Mesodermal cell (in vitro differentiated cells): ENCODE measurements around the gene STK25.
"Not testable (repeated sequence)": the region's sequence is repeated elsewhere in the genome, so short reads cannot be mapped to it uniquely, and the experiment has no call there.

Experiments
- H3K27ac ChIP-seq: 2 replicates; pipeline ENCODE4 v1.7.0; 2013; ENCODE audit warnings: mild to moderate bottlenecking, low read depth, low read length, moderate library complexity; ENCODE audit not compliant: severe bottlenecking
- H3K36me3 ChIP-seq: 2 replicates; pipeline ENCODE4 v1.7.1; 2013; ENCODE audit warnings: mild to moderate bottlenecking, low read length, moderate library complexity; ENCODE audit not compliant: control insufficient read depth, insufficient read depth
- H3K4me1 ChIP-seq: one replicate; pipeline ENCODE4 v1.7.1; 2013; ENCODE audit warnings: mild to moderate bottlenecking, low read length; ENCODE audit not compliant: insufficient read depth, control insufficient read depth, poor library complexity, severe bottlenecking
- H3K4me3 ChIP-seq: 2 replicates; pipeline ENCODE4 v1.7.0; 2013; ENCODE audit warnings: low read length, control low read depth, mild to moderate bottlenecking; ENCODE audit not compliant: insufficient read depth, poor library complexity, severe bottlenecking; ENCODE audit errors: extremely low read depth
- H3K9me3 ChIP-seq: 2 replicates; pipeline ENCODE4 v1.7.1; 2013; ENCODE audit warnings: mild to moderate bottlenecking, low read length, moderate library complexity; ENCODE audit not compliant: control insufficient read depth
- WGBS, 2 experiments: methylation state at CpG; one replicate each; pipeline ENCODE4 v1.1.5; 2013; ENCODE audit warnings: missing lambda C conversion rate in 2 of 2; ENCODE audit not compliant: insufficient coverage in 2 of 2; 5-methylcytosine and 5-hydroxymethylcytosine counted together

The STK25 gene

GRCh38 chr2:241458687-241459086 lies 49.7 kb downstream of the STK25 start:
- Histone ChIP-seq H3K36me3 (no peaks in the 10 kb centered on the region), H3K9me3 (no peaks in the 10 kb centered on the region), H3K4me1 (no peaks in the 10 kb centered on the region), H3K4me3 (no peak overlapping the region), H3K27ac (no peak overlapping the region)
- 92 to 94% methylated on average over 5 of the region's 5 CpGs for WGBS, 2 experiments

DNA sequence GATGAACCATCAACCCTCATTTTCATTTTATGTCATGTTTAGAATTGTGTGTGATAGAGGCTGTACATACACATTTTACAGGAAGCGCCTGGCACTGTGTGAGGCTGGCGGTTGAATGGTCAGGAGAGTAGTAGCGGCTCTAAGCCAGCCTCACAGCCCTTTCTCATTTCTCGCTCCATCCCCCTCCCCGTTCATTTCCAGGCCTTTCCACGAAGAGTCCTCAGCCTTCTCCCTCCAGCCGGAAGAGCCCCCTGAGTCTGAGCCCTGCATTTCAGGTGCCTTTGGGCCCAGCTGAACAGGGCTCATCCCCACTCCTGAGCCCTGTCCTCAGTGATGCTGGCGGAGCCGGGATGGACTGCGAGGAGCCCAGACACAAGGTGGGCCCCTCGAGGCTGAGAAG lies 51.8 kb downstream of the STK25 start:
- 82 to 89% methylated on average over 7 to 10 of the region's 11 CpGs for WGBS, 2 experiments

DNA sequence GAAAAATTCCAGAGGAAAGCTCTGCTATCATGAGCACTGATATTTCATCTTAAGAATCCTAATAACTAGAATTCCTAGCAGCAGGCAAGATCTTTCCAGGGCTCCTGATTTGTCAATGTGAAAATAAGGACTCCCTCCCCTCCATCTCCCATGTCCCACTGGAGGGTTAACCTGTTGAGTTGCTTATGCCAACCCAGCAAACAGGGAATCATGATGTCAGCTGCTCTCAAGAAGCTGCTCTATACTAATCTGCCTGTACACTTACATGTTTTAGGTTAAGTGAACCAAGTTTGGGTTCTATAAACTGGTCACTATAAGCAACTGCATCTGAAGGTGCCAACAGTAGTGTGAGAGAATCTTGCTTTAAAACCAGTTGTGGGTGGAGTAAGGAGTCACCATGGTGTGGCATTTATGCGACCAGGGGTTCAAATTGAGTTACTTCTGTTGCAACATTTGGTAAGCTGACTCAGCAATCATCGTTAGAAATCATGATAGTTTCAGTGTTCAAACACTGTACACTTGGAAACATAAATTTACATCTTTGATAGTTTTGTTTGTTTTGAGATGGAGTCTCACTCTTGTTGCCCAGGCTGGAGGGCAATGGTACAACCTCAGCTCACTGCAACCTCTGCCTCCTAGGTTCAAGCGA lies 53.4 kb downstream of the STK25 start:
- Histone ChIP-seq H3K36me3 (no peaks in the 10 kb centered on the region), H3K27ac (no peak overlapping the region), H3K9me3 (no peaks in the 10 kb centered on the region), H3K4me1 (no peaks in the 10 kb centered on the region), H3K4me3 (no peak overlapping the region)
- WGBS, 2 experiments = 83 to 100% methylated on average over 1 to 3 of the region's 3 CpGs

More for the DNA sequence above, 51.8 kb downstream of the STK25 start:
- no peak overlapping the region for H3K27ac ChIP-seq
- H3K36me3 ChIP-seq = no peaks in the 10 kb centered on the region
- no peaks in the 10 kb centered on the region for H3K9me3 ChIP-seq
- H3K4me3 ChIP-seq = no peak overlapping the region
- no peaks in the 10 kb centered on the region for H3K4me1 ChIP-seq

GRCh38 chr2:241453919-241454318 lies 54.5 kb downstream of the STK25 start:
- H3K4me1 ChIP-seq, H3K9me3 ChIP-seq, H3K4me3 ChIP-seq, H3K27ac ChIP-seq, H3K36me3 ChIP-seq: not testable (repeated sequence)
- 92 to 94% methylated on average over 4 to 8 of the region's 9 CpGs for WGBS, 2 experiments

DNA sequence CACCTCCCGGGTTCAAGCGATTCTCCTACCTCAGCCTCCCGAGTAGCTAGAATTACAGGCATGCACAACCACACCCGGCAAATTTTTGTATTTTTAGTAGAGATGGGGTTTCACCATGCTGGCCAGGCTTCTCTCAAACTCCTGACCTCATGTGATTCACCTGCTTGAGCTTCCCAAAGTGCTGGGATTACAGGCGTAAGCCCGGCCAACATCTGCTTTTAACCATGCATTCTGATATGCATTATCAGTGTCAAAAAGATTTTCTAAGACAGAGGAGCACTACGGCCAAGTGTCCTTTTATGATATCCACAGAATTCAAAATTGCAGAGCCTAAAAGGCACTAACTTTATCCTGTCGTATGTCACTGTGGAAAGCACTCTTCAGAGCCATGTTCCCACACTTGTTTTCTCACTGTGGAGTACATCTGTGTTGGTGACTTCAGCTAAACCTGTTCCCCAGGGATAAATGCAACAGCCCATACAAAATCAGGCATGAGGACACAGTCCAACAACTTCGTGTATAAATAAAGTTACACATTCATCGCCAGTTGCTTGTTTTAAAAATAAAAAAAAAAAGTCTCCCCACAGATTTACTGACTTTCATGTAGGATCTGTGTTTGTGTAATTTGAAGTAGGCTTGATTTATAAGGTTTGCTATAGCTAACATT lies 56.4 kb downstream of the STK25 start:
- Histone ChIP-seq H3K4me1 (no peaks in the 10 kb centered on the region), H3K4me3 (no peak overlapping the region), H3K36me3 (peaks cover 3% of the 10 kb centered on the region), H3K9me3 (no peaks in the 10 kb centered on the region), H3K27ac (no peak overlapping the region)
- WGBS, 2 experiments = 94 to 95% methylated on average over 4 to 5 of the region's 10 CpGs

DNA sequence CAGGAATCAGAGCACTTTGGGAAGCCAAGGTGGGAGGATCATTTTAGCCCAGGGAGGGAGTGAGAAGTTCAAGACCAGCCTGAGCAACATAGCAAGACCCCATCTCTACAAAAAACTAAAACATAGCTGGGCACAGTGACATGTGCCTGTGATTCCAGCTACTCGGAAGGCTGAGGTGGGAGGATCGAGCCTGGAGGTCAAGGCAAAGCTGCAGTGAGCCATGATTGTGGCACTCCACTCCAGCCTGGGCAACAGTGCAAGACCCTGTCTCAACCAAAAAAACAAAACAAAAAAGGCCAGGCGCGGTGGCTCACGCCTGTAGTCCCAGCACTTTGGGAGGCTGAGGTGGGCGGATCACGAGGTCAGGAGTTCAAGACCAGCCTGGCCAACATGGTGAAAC lies 58.3 kb downstream of the STK25 start:
- H3K4me3 ChIP-seq, H3K36me3 ChIP-seq, H3K9me3 ChIP-seq, H3K27ac ChIP-seq, H3K4me1 ChIP-seq: not testable (repeated sequence)
- 81 to 88% methylated on average over 2 to 5 of the region's 7 CpGs for WGBS, 2 experiments

DNA sequence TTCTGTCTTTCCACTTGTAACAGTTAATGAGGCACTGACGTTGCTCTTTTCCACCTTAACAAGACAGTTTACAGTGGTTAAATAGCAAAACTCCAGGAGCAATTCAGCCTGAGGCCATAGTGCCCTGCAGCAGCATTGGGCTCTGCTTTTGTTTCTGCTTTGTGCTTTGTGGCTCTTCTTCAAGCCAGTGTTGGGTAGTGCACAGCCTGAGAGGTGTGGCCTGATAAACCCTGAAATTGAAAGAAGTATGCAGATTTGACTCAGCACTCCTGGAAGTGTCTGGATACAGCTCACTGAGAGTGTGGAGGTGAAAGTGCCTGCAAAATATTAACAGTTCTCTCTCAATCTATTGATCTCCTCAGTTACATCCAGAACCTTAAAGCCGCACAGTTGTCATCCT lies 63.0 kb downstream of the STK25 start:
- no peak overlapping the region for H3K27ac ChIP-seq
- peaks cover 51% of the 10 kb centered on the region for H3K36me3 ChIP-seq
- H3K4me1 ChIP-seq = no peaks in the 10 kb centered on the region
- H3K4me3 ChIP-seq = no peak overlapping the region
- 80 to 92% methylated on average over 2 of the region's 2 CpGs for WGBS, 2 experiments
- H3K9me3 ChIP-seq = no peaks in the 10 kb centered on the region

GRCh38 chr2:241443486-241444223 lies 64.7 kb downstream of the STK25 start:
- H3K4me1 ChIP-seq = no peaks in the 10 kb centered on the region
- H3K27ac ChIP-seq = no peak overlapping the region
- no peaks in the 10 kb centered on the region for H3K9me3 ChIP-seq
- H3K36me3 ChIP-seq = peaks cover 68% of the 10 kb centered on the region
- WGBS, 2 experiments = 97 to 100% methylated on average over 2 to 6 of the region's 6 CpGs
- H3K4me3 ChIP-seq = no peak overlapping the region
